Measurements from ENCODE around the gene FHL3. TPM values are rescaled to one million over a fixed set of nuclear protein-coding genes. Genes with fewer than 3 reads are reported as not detected.
"Not testable (repeated sequence)": the region's sequence is repeated elsewhere in the genome, so short reads cannot be mapped to it uniquely, and the experiment has no call there.

The FHL3 gene
- total RNA-seq, 1 donor from 2014 or later: 57.9 TPM

DNA sequence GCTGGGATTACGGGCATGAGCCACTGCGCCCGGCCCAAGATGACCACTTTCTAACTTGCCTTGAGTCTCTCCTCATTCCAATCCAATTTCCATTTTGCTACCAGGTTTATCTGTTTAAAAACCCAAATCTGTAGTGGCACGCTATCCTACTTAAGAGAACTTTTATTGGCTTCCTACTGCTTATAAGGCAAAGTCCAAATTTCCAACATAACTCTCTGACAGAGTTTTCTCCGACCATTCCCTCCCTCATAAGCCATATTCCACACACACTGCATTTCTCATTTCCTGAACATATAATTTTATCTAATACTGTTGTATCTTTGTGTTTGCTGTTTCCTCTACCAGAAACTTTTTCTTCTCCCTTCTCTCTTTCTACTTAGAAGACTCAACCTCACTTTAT lies 30.7 kb downstream of the FHL3 start:
- H3K27me3 Mint-ChIP-seq (ENCODE audit: low read depth): no peaks in the 10 kb centered on the region
- H3K4me3 Mint-ChIP-seq (ENCODE audit: unreplicated experiment): no peak overlapping the region
- peaks cover 51% of the 10 kb centered on the region for H3K36me3 Mint-ChIP-seq (ENCODE audit: low read depth)
- H3K27ac Mint-ChIP-seq (ENCODE audit: unreplicated experiment): peak overlapping the region; percentile 24
- H3K4me1 Mint-ChIP-seq (ENCODE audit: low read depth): no peaks in the 10 kb centered on the region
- no peak for DNase-seq (ENCODE audit: low spot score)
- no peaks in the 10 kb centered on the region for H3K9me3 Mint-ChIP-seq (ENCODE audit: low read depth)
- TF ChIP-seq, protein P1, sequence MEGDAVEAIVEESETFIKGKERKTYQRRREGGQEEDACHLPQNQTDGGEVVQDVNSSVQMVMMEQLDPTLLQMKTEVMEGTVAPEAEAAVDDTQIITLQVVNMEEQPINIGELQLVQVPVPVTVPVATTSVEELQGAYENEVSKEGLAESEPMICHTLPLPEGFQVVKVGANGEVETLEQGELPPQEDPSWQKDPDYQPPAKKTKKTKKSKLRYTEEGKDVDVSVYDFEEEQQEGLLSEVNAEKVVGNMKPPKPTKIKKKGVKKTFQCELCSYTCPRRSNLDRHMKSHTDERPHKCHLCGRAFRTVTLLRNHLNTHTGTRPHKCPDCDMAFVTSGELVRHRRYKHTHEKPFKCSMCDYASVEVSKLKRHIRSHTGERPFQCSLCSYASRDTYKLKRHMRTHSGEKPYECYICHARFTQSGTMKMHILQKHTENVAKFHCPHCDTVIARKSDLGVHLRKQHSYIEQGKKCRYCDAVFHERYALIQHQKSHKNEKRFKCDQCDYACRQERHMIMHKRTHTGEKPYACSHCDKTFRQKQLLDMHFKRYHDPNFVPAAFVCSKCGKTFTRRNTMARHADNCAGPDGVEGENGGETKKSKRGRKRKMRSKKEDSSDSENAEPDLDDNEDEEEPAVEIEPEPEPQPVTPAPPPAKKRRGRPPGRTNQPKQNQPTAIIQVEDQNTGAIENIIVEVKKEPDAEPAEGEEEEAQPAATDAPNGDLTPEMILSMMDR (IDR thresholded peaks at IDR 0.05): no peak

DNA sequence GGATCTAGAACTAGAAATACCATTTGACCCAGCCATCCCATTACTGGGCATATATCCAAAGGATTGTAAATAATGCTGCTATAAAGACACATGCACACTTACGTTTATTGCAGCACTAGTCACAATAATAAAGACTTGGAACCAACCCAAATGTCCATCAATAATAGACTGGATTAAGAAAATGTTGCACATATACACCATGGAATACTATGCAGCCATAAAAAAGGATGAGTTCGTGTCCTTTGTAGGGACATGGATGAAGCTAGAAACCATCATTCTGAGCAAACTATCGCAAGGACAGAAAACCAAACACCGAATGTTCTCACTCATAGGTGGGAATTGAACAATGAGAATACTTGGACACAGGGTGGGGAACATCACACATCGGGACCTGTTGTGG lies 31.6 kb downstream of the FHL3 start:
- H3K4me1 Mint-ChIP-seq (ENCODE audit: low read depth); DNase-seq (ENCODE audit: low spot score); H3K27ac Mint-ChIP-seq (ENCODE audit: unreplicated experiment); H3K4me3 Mint-ChIP-seq (ENCODE audit: unreplicated experiment); H3K27me3 Mint-ChIP-seq (ENCODE audit: low read depth); H3K9me3 Mint-ChIP-seq (ENCODE audit: low read depth): not testable (repeated sequence)
- H3K36me3 Mint-ChIP-seq (ENCODE audit: low read depth): peaks cover 52% of the 10 kb centered on the region

DNA sequence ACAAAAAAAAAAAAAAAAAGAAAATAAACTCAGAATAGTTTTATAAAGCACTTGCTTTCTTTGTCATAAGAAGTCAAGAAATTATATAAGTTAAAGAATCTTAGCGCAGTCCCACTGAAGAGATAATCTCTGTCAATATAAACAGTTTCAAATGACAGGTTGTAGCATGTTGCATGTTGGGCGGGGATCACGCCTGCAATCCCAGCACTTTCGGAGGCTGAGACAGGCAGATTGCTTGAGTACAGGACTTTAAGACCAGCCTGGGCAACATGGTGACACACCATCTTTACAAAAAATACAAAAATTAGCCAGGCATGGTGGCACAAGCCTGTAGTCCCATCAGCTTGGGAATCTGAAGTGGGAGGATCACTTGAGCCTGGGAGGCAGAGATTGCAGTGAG lies 40.0 kb downstream of the FHL3 start:
- Mint-ChIP-seq H3K27me3 (ENCODE audit: low read depth) (no peaks in the 10 kb centered on the region), H3K36me3 (ENCODE audit: low read depth) (peaks cover 36% of the 10 kb centered on the region), H3K4me1 (ENCODE audit: low read depth) (peaks cover 3% of the 10 kb centered on the region), H3K9me3 (ENCODE audit: low read depth) (no peaks in the 10 kb centered on the region), H3K27ac (ENCODE audit: unreplicated experiment) (peak overlapping the region; percentile 57), H3K4me3 (ENCODE audit: unreplicated experiment) (no peak overlapping the region)
- TF ChIP-seq, protein P1 (IDR thresholded peaks at IDR 0.05): no peak
- DNase-seq (ENCODE audit: low spot score): no peak

DNA sequence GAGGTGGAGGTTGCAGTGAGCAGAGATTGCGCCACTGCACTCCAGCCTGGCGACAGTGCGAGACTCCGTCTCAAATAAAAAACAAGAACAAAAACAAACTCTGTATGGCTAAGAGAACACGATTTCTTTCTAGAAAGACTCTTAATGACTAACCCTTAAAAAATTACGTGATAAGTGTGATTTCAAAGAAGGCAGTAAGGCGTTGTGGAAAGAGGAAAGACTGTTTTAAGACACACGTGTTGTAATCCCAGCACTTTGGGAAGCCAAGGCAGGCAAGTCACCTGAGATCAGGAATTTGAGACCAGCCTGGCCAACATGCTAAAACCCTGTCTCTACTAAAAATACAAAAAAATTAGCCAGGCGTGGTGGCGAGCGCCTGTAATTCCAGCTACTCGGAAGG lies 41.2 kb downstream of the FHL3 start:
- H3K27me3 Mint-ChIP-seq (ENCODE audit: low read depth); H3K4me3 Mint-ChIP-seq (ENCODE audit: unreplicated experiment); DNase-seq (ENCODE audit: low spot score); H3K9me3 Mint-ChIP-seq (ENCODE audit: low read depth); H3K27ac Mint-ChIP-seq (ENCODE audit: unreplicated experiment); H3K4me1 Mint-ChIP-seq (ENCODE audit: low read depth): not testable (repeated sequence)
- peaks cover 36% of the 10 kb centered on the region for H3K36me3 Mint-ChIP-seq (ENCODE audit: low read depth)

DNA sequence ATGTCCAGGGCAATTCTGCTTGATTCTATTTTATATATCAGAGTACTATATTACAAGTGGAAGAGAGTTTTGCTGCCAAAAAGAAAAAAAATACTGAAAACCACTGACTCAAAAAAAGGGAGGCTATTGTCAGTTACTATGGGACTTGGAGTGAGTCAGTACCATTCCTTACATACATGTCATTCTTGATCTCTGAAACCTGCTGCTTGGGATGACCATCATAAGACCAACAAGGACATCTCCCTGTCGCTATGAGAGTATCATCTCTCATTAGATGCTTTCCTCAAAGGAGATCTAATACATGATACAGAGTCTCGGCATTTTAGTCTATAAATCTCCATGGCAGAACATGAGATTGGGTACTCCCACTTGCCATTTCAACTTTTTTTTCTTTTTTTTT lies 46.6 kb downstream of the FHL3 start:
- Mint-ChIP-seq H3K4me3 (ENCODE audit: unreplicated experiment) (no peak overlapping the region), H3K27ac (ENCODE audit: unreplicated experiment) (peak overlapping the region; percentile 93), H3K27me3 (ENCODE audit: low read depth) (no peaks in the 10 kb centered on the region), H3K4me1 (ENCODE audit: low read depth) (peaks cover 13% of the 10 kb centered on the region), H3K9me3 (ENCODE audit: low read depth) (no peaks in the 10 kb centered on the region), H3K36me3 (ENCODE audit: low read depth) (peaks cover 33% of the 10 kb centered on the region)
- no peak for DNase-seq (ENCODE audit: low spot score)
- TF ChIP-seq, protein P1 (IDR thresholded peaks at IDR 0.05): no peak

DNA sequence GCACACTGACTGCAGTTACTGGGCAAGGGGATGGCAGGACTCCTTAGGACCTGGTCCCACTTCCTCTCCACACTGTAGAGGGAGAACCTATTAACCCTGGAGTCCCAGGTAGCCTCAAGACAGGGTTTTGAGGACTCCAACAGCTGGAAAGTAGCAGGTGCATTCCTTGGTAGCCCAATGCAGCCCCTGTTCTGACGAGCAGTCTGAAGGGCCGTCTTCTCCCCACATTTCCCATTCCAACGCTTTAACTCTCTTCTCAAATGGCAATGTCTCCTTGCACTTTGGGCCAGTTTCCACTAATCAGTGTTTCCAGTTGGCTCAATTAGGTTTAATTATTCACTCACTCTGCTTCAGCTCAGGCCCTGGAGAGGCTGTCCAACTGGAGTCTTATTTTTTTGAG lies 49.6 kb downstream of the FHL3 start:
- Mint-ChIP-seq H3K4me1 (ENCODE audit: low read depth) (peaks cover 16% of the 10 kb centered on the region), H3K4me3 (ENCODE audit: unreplicated experiment) (no peak overlapping the region), H3K27me3 (ENCODE audit: low read depth) (no peaks in the 10 kb centered on the region), H3K36me3 (ENCODE audit: low read depth) (peaks cover 24% of the 10 kb centered on the region), H3K27ac (ENCODE audit: unreplicated experiment) (no peak overlapping the region), H3K9me3 (ENCODE audit: low read depth) (no peaks in the 10 kb centered on the region)
- DNase-seq (ENCODE audit: low spot score): no peak
- TF ChIP-seq, protein P1 (IDR thresholded peaks at IDR 0.05): no peak
